GM03348 (cell line): ENCODE results near the gene TAX1BP3.
A peak's percentile ranks its signal among the peaks of the same experiment; 100 is the strongest.

Source experiments
- DNase-seq: peaks from one replicate; pipeline ENCODE4 v3.0.0; 2012; ENCODE audit warnings: low spot score

Gene TAX1BP3

GRCh38 chr17:3657874-3658783 lies 10.2 kb downstream of the TAX1BP3 start:
- DNase-seq, result no peak

- no peak for DNase-seq
Observed at GRCh38 chr17:3657588-3657869, 10.8 kb downstream of the TAX1BP3 start.

- DNase-seq, result no peak
Observed at GRCh38 chr17:3656755-3657587, 11.4 kb downstream of the TAX1BP3 start.

- no peak for DNase-seq
Observed at GRCh38 chr17:3656353-3656752, 12.0 kb downstream of the TAX1BP3 start.

GRCh38 chr17:3655766-3656165 lies 12.6 kb downstream of the TAX1BP3 start:
- DNase-seq, result no peak

- peak; percentile 70 for DNase-seq
Observed at GRCh38 chr17:3647769-3648555, 20.4 kb downstream of the TAX1BP3 start.

GRCh38 chr17:3647251-3647650 lies 21.1 kb downstream of the TAX1BP3 start:
- no peak for DNase-seq

GRCh38 chr17:3645310-3645709 lies 23.1 kb downstream of the TAX1BP3 start:
- DNase-seq, result no peak

GRCh38 chr17:3643889-3644349 lies 24.5 kb downstream of the TAX1BP3 start:
- DNase-seq, result no peak

GRCh38 chr17:3641717-3642486 lies 26.5 kb downstream of the TAX1BP3 start:
- DNase-seq, result no peak

- no peak for DNase-seq
Observed at GRCh38 chr17:3641014-3641413, 27.4 kb downstream of the TAX1BP3 start.

- peak; percentile 29 for DNase-seq
Observed at GRCh38 chr17:3639981-3640596, 28.3 kb downstream of the TAX1BP3 start.

- DNase-seq, result peak; percentile 33
Observed at GRCh38 chr17:3636908-3637373, 31.4 kb downstream of the TAX1BP3 start.

GRCh38 chr17:3636154-3636907 lies 32.0 kb downstream of the TAX1BP3 start, which contains the start of the genes CTNS and SHPK:
TSS of gene CTNS (plus strand) at chr17:3636760. CDS start at chr17:3640207, 3,447 bp downstream.
TSS of gene SHPK (minus strand) at chr17:3636250. CDS start at chr17:3636219, 31 bp downstream.
- peak; percentile 99 for DNase-seq

- DNase-seq, result no peak
Observed at GRCh38 chr17:3635474-3636153, 32.8 kb downstream of the TAX1BP3 start.

GRCh38 chr17:3632287-3632686 lies 36.1 kb downstream of the TAX1BP3 start:
- DNase-seq, result no peak

- DNase-seq, result no peak
Observed at GRCh38 chr17:3630781-3631180, 37.6 kb downstream of the TAX1BP3 start.

- no peak for DNase-seq
Observed at GRCh38 chr17:3627769-3628167, 40.6 kb downstream of the TAX1BP3 start.
